Caki2 (cell line): ENCODE measurements around the gene ACVR1. TPM values are rescaled to one million over a fixed set of nuclear protein-coding genes. Genes with fewer than 3 reads are reported as not detected.

ENCODE experiments used
- DNase-seq: peaks from one replicate; pipeline ENCODE4 v3.0.0-alpha.2; 2015; ENCODE audit warnings: low read depth
- in situ Hi-C: cut with HindIII; loops from 2 replicates; pipeline ENCODE4 v1.10.0; 2016; ENCODE audit warnings: low sequenced_read_pairs, low pct_unique_long_range_greater_than_20kb, mixed read lengths
- total RNA-seq: library from RNA; depleted of rRNA; stranded (reverse); fragments of >200 nt; shearing (Covaris generic); gene quantifications from 2 replicates; pipeline ENCODE4 v1.2.3, GENCODE V29; 2014; ENCODE audit warnings: low replicate concordance; rRNA removed

ACVR1 gene
- total RNA-seq = 8.1 and 17.1 TPM in 2 replicates

DNA sequence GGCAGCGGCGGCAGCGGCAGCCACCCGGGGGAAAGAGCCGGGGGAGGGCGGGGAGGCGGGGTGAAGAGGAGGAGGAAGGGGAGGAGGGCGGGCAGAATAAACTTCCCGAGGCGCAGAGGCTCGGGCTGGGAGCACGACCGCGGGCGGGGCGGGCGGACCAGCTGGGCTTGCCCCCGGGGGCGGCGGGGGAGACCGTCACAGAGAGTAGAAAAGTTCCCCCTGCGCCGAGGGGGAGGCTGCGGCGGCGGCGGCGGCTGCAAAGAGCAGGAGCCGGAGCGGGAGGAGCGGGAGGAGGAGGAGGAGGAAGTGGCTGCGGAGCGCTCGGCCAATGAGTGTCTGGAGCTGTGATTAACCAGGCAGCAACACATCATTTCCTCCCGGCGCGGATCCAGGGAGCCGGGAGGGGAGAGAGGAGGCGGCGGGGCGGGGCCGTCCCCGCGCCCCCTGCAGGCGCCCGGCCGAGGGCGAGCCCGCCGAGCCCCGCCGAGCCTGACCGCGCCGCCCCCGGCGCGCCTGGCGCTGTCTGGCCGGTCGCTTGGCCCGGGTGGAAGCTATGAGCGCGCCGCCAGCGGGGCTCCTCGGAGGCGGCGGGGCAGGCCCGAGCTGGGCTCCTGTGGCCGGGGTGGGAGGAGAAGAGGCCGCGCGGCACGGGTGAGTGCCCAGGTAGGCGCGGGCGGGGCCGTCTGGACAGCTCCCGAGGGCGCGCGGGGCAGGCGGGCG is at the start of gene ACVR1:
TSS of gene ACVR1 (minus strand) at position 265 of the 720 bp plus-strand sequence. CDS start 76,837 bp downstream, outside the sequence.
- DNase-seq = peak; percentile 95
- in situ Hi-C loops = no loop called here

DNA sequence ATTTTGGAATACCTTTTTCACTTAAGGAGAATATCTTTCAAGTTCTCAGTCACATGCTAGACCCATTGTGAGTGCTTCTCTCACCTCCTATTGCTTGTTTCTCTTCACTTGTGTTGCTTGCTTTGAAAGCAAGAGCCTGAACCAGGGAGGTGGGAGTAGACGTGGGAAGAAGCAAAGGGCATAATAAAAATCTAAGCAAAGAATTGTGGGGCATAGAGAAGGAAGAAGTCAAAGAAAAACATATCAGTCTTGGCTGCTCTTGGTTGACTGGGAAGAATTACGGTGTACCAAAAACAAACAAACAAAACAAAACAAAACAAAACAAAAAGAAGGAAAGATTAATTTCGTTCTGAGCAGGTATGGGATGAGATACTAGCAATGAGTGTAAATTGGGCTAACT is 48.9 kb upstream of the ACVR1 start:
- no peak for DNase-seq
- in situ Hi-C loops = no loop called here

- no peak for DNase-seq
- in situ Hi-C loops = no loop called here
These were observed 47.6 kb upstream of the ACVR1 start for GRCh38 chr2:157923598-157924217.

DNA sequence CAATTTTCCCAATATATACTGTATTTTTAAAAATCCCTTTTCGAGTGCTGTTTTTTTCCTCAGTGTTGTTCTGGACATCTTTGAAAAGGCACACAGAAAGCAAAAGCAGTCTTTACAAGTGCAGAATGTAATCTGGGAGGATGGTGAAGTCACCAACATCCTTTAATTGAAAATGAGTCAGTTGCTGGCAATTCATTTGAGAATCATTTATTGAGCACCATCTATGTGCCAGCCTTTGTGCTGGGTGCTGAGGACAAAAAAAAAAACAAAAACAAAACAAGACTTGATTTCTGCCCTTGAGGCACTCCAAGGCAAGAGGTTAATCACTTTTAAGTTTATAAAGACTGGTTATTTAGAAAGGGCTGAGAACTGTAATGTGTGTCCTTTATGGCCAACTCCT is 46.7 kb upstream of the ACVR1 start:
- in situ Hi-C loops = no loop called here
- no peak for DNase-seq

DNA sequence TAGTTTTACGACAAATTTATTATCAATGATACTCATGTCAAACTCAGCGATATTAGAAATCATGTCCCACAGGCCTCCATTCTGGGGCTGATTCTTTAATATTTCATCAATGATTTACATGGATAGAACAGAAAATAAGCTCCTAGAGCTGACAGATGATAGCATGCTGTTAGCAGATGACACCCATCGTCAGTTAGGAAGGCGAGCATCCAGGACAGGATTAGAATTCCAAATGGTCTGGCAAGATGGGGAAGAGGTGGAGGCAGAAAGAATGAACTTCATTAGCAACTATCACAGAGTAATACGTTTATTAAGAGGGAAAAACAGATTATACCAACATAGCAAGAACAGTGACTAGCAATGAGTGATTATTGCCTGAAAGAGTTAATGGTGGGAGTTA is 46.2 kb upstream of the ACVR1 start:
- in situ Hi-C loops = no loop called here
- no peak for DNase-seq

- DNase-seq = no peak
- in situ Hi-C loops = no loop called here
These were observed 44.6 kb upstream of the ACVR1 start for GRCh38 chr2:157920736-157921135.

- DNase-seq = no peak
- in situ Hi-C loops = no loop called here
These were observed 43.1 kb upstream of the ACVR1 start for GRCh38 chr2:157919181-157919580.

GRCh38 chr2:157918319-157918718 is 42.2 kb upstream of the ACVR1 start:
- no peak for DNase-seq
- in situ Hi-C loops = no loop called here

DNA sequence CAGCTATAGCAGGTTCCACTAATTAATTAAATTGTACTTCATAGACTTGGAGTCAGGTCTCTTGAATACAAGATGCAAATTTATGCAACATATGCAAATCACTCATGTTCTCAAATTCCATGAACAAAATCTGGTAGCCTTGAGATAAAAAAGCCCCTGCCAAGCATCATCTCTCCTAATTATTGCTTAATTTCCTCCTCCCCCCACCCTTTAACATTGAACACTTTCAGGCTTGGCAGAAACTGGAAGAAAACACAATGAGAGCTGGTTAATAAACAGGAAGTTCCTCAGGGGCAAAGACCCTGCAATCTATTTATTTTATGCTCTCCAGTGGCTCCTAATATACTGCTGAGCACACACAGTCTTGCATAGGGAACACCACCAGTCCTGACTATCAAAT is 35.6 kb upstream of the ACVR1 start:
- in situ Hi-C loops = no loop called here

DNA sequence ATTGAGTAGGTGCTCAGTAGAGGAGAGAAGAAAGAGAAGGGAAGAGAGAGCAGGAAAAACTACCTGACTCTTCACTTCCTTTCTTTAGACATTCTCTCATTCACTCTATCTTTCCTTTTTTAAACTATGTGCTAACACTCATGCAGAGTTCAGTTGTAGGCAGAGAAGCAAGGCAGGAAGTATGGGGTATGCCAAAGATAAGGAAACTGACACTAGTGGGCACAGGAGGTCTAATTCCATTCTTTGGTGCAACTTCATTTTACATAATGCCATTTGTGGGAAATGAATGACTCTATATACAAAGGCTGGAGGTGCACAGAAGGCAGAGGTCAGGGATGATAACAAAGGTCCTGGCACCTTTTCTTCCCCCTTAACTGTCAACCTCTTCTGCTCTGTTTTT is 35.1 kb upstream of the ACVR1 start:
- no peak for DNase-seq
- in situ Hi-C loops = no loop called here

More for the DNA sequence above, 35.6 kb upstream of the ACVR1 start:
- DNase-seq = no peak

DNA sequence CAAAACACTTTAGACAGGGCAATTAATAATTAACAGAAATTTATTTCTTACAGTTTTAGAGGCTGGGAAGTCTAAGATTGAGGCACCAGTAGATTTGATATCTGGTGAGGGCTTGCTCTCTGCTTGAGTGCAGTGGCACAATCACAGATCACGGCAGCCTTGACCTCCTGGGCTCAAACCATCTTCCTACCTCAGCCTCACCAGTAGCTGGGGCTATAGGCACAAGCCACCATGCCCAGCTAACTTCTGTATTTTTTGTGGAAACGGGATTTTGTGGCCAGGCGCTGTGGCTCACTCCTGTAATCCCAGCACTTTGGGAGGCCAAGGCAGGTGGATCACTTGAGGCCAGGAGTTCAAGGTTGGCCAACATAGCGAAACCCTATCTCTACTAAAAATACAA is 29.0 kb upstream of the ACVR1 start:
- in situ Hi-C loops = no loop called here
- DNase-seq = no peak

DNA sequence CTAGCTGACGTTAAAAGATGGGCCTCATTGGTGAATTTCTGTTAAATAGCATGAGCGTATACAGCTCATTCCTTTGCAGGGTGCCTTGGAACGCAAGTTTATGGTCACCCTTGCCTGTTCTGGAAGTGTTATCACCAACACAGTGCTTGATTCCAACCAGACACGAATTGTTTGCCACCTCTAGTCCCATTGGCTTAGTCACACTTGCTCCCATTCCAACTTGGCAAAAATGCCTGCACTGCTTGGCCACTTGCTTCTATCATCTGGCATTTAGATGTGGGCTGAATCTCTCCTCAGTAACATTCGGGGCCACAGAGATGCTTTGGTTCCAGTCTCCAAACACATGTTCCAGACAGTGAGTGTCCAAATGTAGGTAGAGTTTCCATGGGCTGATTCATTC is 27.5 kb upstream of the ACVR1 start:
- in situ Hi-C loops = no loop called here
- DNase-seq = no peak

GRCh38 chr2:157903151-157903550 is 27.0 kb upstream of the ACVR1 start:
- in situ Hi-C loops = no loop called here
- DNase-seq = no peak

- in situ Hi-C loops = no loop called here
- DNase-seq = no peak
These were observed 26.6 kb upstream of the ACVR1 start for GRCh38 chr2:157902692-157903091.

DNA sequence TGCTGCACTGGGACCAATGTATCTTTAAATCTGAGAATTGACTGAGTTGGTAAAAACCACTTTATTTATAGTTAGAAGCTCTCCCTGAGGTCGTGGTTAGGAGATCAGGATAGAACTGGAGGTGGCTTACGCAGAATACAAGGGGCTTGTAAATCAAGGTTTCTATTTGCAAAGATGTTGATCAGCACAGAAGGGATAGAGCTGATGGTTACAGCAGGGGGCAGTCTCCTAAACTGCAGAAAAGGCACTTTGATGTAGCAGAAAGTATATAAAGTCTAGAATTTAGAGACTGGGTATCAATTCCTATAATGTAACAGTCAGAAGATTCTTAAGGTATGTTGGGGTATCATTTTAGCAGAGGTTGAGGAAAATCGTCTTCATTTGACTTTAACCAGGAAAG is 25.2 kb upstream of the ACVR1 start:
- DNase-seq = no peak
- in situ Hi-C loops = no loop called here

GRCh38 chr2:157900684-157901083 is 24.6 kb upstream of the ACVR1 start:
- in situ Hi-C loops = no loop called here
- DNase-seq = no peak

DNA sequence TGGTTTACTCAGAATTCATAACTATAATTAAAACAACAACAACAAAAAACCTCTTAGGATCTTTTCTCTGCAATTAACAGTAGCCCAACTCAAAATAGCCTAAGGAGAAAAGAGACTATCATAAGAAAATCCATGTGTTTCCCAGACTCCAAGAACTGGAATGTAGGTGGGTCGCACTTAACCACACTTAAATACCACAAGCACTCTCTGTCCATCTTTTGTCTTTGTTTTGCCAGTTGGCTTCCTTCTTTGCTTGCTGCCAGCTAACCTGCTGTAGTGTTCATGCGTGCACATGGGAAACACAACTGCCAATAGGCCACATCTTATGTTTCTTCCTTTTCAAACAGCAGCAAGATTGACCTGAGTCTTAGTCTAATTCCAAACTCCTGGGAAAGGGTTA is 24.1 kb upstream of the ACVR1 start:
- in situ Hi-C loops = no loop called here
- no peak for DNase-seq

GRCh38 chr2:157899125-157899839 is 23.2 kb upstream of the ACVR1 start:
- in situ Hi-C loops = no loop called here

GRCh38 chr2:157898591-157898996 is 22.5 kb upstream of the ACVR1 start:
- DNase-seq = peak; percentile 38

More at GRCh38 chr2:157899125-157899839, 23.2 kb upstream of the ACVR1 start:
- no peak for DNase-seq

More at GRCh38 chr2:157898591-157898996, 22.5 kb upstream of the ACVR1 start:
- in situ Hi-C loops = no loop called here
